ENCODE results near the gene GDF7. TPM values are rescaled to one million over a fixed set of nuclear protein-coding genes. Genes with fewer than 3 reads are reported as not detected.

Gene GDF7
- total and polyA plus RNA-seq, 3 donors from 2014 or later, result 0.62 to 1.1 (median 0.69) TPM

DNA sequence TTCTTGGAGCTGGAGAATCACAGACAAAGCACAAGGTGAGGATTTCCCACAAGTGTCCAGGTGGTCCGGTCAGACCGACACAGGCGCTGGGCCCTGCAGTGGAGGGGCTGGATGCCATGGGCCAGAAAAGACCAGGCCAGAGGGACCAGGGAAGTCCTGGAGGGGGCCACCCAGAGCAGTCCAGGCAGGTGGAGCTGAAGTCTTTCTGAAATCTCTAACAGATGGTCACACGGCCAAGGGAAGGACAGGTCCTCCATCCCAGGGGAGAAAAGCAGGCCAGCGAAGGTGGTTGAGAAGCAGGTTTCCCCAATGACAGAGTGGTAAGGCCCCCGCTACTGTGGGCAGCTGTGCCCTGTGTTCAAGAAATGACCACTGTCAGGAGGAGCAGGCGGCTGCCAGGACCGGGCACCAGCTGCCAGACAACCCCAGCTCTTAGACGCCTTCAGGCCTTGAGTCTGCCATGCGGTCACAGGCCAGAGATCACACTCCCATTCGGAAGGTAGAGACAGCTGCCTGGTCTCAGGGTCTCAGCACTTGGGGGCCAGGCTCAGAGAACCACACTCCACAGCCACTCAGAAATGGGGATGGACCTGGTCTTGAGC lies 42.0 kb upstream of the GDF7 start:
- no peaks in the 10 kb centered on the region for H3K9me3 ChIP-seq
- 82 to 86% methylated on average over 11 of the region's 11 CpGs for WGBS, 2 donors
- no peak for TF ChIP-seq POLR2A (IDR thresholded peaks at IDR 0.05)
- TF ChIP-seq, protein P1, sequence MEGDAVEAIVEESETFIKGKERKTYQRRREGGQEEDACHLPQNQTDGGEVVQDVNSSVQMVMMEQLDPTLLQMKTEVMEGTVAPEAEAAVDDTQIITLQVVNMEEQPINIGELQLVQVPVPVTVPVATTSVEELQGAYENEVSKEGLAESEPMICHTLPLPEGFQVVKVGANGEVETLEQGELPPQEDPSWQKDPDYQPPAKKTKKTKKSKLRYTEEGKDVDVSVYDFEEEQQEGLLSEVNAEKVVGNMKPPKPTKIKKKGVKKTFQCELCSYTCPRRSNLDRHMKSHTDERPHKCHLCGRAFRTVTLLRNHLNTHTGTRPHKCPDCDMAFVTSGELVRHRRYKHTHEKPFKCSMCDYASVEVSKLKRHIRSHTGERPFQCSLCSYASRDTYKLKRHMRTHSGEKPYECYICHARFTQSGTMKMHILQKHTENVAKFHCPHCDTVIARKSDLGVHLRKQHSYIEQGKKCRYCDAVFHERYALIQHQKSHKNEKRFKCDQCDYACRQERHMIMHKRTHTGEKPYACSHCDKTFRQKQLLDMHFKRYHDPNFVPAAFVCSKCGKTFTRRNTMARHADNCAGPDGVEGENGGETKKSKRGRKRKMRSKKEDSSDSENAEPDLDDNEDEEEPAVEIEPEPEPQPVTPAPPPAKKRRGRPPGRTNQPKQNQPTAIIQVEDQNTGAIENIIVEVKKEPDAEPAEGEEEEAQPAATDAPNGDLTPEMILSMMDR (IDR thresholded peaks at IDR 0.05), result no peak
- intact Hi-C loops (cut with DNase I; ENCODE audit: low total_unique reads), result no loop called here
- no peaks in the 10 kb centered on the region for H3K27me3 ChIP-seq
- H3K27ac ChIP-seq, result peak overlapping the region; percentile 59 to 74
- peaks cover 18% of the 10 kb centered on the region for H3K4me1 ChIP-seq
- no peak overlapping the region for H3K4me3 ChIP-seq
- no peaks in the 10 kb centered on the region for H3K36me3 ChIP-seq (ENCODE audit: low read depth, missing control alignments)
- DNase-seq, result no peak

DNA sequence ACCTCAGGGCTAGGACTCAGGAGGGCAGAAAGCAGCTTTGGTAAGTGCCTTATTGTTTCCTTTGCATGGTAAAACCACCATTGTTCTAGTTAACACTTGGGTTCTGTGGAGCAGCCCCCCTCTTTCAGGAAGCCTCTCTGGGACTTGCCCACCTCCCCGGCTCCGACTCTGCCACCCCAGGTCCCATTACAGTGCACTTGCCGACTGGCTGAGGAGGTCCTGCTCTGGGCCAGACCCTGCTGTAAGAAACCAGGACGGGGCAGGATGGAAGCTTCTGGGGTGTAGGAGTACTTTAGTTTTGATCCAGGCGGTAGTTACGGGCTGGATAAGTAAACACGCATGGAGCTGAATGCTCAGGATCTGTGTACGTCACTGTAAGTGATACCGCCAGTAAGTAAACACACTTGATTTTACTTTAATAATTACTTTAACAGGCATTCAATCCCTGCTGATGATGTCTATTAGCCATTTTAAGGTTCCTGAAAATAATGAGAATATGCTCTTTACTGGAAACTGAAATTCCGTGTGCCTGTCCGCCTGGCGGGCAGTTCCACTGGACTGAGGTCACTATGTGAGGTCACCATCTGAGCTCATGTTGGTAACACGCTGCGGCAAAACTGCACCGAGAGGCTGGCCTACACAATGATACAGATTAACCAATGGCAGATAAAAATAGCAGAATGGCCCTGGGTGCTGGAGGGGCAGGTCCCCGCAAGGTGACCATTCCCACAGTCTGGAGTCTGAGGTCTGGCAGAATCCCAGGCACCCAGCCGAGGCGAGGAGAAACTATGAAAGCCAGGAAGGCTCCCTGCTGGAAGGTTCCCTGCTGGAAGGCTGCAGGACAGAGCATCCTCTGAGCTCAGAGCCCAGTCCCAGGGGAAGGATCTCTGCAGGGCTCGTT lies 41.2 kb upstream of the GDF7 start:
- intact Hi-C loops (cut with DNase I; ENCODE audit: low total_unique reads), result no loop called here
- Histone ChIP-seq H3K9me3 (no peaks in the 10 kb centered on the region), H3K27me3 (no peaks in the 10 kb centered on the region), H3K4me3 (no peak overlapping the region), H3K27ac (peak overlapping the region; percentile 59 to 74), H3K36me3 (ENCODE audit: low read depth, missing control alignments) (no peaks in the 10 kb centered on the region), H3K4me1 (peaks cover 17% of the 10 kb centered on the region)
- DNase-seq, result peak; percentile 90
- 63 to 83% methylated on average over 19 of the region's 19 CpGs for WGBS, 2 donors
- TF ChIP-seq, protein P1 (IDR thresholded peaks at IDR 0.05), result peak in 2 of 3 experiments; percentile 47 to 57
- TF ChIP-seq POLR2A (IDR thresholded peaks at IDR 0.05), result no peak

DNA sequence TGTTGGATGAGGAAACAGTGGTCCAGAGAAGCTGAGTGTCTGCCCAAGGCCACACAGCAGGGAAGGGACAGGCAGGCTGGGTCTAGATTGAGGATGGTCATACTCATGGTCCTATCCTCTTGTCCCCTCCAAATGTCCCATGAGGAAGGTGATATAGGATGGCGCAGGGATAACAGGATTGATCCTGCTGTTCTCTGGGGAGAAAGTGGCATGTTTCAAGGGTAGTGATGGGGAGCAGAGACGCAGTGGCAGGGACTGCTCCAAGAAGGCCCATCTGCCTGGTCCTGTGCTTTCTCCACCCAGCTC lies 40.6 kb upstream of the GDF7 start:
- Histone ChIP-seq H3K27me3 (no peaks in the 10 kb centered on the region), H3K4me3 (no peak overlapping the region), H3K36me3 (ENCODE audit: low read depth, missing control alignments) (no peaks in the 10 kb centered on the region), H3K9me3 (no peaks in the 10 kb centered on the region), H3K4me1 (peaks cover 17% of the 10 kb centered on the region), H3K27ac (peak overlapping the region; percentile 59 to 74)
- WGBS, 2 donors, result 100% methylated on average over 2 of the region's 2 CpGs
- intact Hi-C loops (cut with DNase I; ENCODE audit: low total_unique reads), result no loop called here
- TF ChIP-seq, protein P1 (IDR thresholded peaks at IDR 0.05), result no peak
- TF ChIP-seq POLR2A (IDR thresholded peaks at IDR 0.05), result no peak
- DNase-seq, result no peak

DNA sequence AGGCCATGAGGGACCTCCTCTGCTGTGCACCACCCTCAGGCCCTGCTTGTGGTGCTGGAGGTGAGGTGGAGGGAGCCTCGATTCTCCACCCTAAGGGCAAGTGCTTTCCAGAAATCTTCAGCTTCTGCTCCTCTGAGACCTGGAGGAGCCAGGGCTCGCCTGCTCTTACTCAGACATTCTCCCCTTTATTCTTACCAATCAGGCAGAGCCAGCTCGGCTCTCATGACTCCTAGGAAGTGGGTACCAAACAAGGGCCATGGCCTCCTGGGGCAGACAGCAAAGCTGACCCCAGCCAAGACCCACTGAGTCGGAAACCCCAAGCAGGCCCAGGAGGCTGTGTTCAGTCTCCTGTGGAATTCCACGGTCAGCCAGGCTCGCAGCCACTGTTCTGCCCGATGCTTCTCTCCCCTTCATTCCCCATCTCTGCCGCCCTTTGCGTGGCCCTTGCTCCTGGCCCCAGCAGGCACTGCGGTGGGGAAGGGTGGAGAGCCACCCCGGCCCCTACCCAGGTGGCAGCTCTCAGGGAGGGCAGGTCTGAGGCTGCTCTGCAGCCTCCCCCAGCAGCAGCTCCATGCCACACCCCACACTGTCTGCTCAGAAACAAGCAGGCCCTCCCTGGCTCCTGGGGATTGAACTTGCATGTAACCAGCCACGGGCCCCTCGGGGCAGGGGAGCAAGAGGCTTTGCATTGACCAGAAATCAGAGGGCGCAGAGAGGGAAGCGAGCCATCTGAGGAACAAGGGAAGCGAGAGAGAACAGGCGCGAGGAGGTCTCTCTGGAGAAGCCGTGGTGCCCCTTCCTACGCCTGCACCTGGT lies 40.0 kb upstream of the GDF7 start:
- no peak for DNase-seq
- Histone ChIP-seq H3K4me3 (no peak overlapping the region), H3K9me3 (no peaks in the 10 kb centered on the region), H3K27me3 (no peaks in the 10 kb centered on the region), H3K27ac (peak overlapping the region; percentile 59 to 74), H3K36me3 (ENCODE audit: low read depth, missing control alignments) (no peaks in the 10 kb centered on the region), H3K4me1 (peaks cover 17% of the 10 kb centered on the region)
- 76 to 79% methylated on average over 17 to 20 of the region's 20 CpGs for WGBS, 2 donors
- TF ChIP-seq, protein P1 (IDR thresholded peaks at IDR 0.05), result no peak
- intact Hi-C loops (cut with DNase I; ENCODE audit: low total_unique reads), result no loop called here
